Activated CD8-positive, alpha-beta memory T cell treated with anti-CD3 and anti-CD28 coated beads for 24 hours (primary cell): ENCODE data around the gene TMEM237.

Experiments
- DNase-seq: peaks from one replicate; pipeline ENCODE4 v3.0.0-alpha.2; 2020

Gene TMEM237

GRCh38 chr2:201639205-201639604 is 4.1 kb downstream of the TMEM237 start:
- DNase-seq: no peak

GRCh38 chr2:201638326-201638725 is 5.0 kb downstream of the TMEM237 start:
- DNase-seq: no peak

GRCh38 chr2:201633661-201634249 is 9.5 kb downstream of the TMEM237 start:
- DNase-seq: no peak

- DNase-seq: no peak
These were observed 12.3 kb downstream of the TMEM237 start for GRCh38 chr2:201631041-201631440.

GRCh38 chr2:201630577-201630976 is 12.7 kb downstream of the TMEM237 start:
- DNase-seq: no peak

- no peak for DNase-seq
These were observed 14.8 kb downstream of the TMEM237 start for GRCh38 chr2:201628545-201628944.

- no peak for DNase-seq
These were observed 20.9 kb downstream of the TMEM237 start for GRCh38 chr2:201622306-201622970.

- DNase-seq: no peak
These were observed 21.9 kb downstream of the TMEM237 start for GRCh38 chr2:201621293-201621999.

- no peak for DNase-seq
These were observed 24.3 kb downstream of the TMEM237 start for GRCh38 chr2:201618744-201619662.

- DNase-seq: no peak
These were observed 35.3 kb downstream of the TMEM237 start for GRCh38 chr2:201608021-201608420.

GRCh38 chr2:201607568-201607967 is 35.7 kb downstream of the TMEM237 start:
- DNase-seq: no peak

GRCh38 chr2:201600906-201601305 is 42.4 kb downstream of the TMEM237 start:
- no peak for DNase-seq

GRCh38 chr2:201597397-201597796 is 45.9 kb downstream of the TMEM237 start:
- DNase-seq: no peak

- DNase-seq: no peak
These were observed 62.8 kb downstream of the TMEM237 start for GRCh38 chr2:201580486-201580885.

- DNase-seq: no peak
These were observed 63.8 kb downstream of the TMEM237 start for GRCh38 chr2:201579536-201579935.

- no peak for DNase-seq
These were observed 67.3 kb downstream of the TMEM237 start for GRCh38 chr2:201575971-201576370.

- no peak for DNase-seq
These were observed 68.5 kb downstream of the TMEM237 start for GRCh38 chr2:201574766-201575165.

- DNase-seq: no peak
These were observed 70.3 kb downstream of the TMEM237 start for GRCh38 chr2:201572846-201573508.
